GM12864 (cell line): ENCODE data around the gene ALKBH3.
A peak's percentile ranks its signal among the peaks of the same experiment; 100 is the strongest.

Experiments used
- DNase-seq: peaks from one replicate; pipeline ENCODE4 v3.0.0-alpha.2; 2011; ENCODE audit warnings: low read depth
- H3K4me3 ChIP-seq: 2 replicates; pipeline ENCODE4 v1.5.1; 2011; ENCODE audit warnings: mild to moderate bottlenecking, low read depth, low read length, control low read depth
- TF ChIP-seq, protein P1 (sequence below): IDR thresholded peaks from 2 replicates; pipeline ENCODE4 v1.5.1; 2011; ENCODE audit warnings: low read depth, mild to moderate bottlenecking, moderate library complexity, low read length, control low read depth, inconsistent platforms; ENCODE audit errors: missing control alignments

ALKBH3 gene

DNA sequence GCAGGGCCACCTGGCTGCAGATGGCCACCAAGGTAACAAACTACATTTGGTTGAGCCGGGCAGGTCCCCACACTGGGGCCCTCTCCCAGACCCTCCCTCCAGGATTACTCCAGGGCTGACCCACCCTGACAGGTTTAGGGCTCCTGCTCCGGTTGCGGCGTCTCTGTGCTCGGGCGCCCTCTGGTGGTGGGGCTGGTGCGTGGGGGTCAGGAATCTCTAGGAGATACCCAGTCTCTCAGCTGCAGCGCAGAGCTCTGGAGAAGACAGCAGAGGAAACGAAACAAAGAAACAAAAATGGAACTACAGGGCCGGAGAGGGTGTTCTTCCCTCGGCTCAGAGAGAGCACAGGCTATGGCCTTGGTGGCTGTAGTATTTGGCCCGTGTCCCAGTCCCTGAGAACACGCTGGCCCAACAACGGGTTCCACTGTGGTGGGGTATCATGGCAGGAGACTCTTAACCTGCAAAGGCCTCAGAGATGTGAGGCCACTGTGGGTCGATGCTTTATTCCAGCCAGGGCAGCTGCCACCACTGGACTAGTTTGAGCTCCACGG lies 64.2 kb downstream of the ALKBH3 start:
- no peak for DNase-seq
- H3K4me3 ChIP-seq, result no peak overlapping the region
- TF ChIP-seq, protein P1, sequence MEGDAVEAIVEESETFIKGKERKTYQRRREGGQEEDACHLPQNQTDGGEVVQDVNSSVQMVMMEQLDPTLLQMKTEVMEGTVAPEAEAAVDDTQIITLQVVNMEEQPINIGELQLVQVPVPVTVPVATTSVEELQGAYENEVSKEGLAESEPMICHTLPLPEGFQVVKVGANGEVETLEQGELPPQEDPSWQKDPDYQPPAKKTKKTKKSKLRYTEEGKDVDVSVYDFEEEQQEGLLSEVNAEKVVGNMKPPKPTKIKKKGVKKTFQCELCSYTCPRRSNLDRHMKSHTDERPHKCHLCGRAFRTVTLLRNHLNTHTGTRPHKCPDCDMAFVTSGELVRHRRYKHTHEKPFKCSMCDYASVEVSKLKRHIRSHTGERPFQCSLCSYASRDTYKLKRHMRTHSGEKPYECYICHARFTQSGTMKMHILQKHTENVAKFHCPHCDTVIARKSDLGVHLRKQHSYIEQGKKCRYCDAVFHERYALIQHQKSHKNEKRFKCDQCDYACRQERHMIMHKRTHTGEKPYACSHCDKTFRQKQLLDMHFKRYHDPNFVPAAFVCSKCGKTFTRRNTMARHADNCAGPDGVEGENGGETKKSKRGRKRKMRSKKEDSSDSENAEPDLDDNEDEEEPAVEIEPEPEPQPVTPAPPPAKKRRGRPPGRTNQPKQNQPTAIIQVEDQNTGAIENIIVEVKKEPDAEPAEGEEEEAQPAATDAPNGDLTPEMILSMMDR, result peak; percentile 69

DNA sequence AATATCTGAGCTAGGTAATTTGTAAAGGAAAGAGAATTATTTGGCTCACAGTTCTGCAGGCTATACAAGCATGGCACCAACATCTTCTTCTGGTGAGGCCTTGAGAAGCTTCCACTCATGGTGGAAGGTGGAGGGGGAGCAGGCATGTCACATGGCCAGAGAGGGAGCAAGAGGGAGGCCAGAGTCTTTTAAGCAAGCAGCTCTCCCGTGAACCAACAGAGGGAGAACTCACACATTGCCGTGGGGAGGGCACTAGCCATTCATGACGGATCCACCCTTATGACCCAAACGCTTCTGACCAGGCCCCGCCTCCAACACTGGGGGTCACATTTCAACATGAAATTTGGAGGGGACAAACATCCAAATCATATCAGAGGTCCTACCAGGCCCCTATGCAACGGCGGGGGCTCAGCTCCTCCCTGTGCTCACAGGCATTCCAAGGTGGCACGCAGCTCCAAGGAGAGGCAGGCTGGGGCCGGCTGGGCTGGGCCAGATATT lies 66.4 kb downstream of the ALKBH3 start:
- no peak overlapping the region for H3K4me3 ChIP-seq
- DNase-seq, result no peak
- TF ChIP-seq, protein P1, result no peak

DNA sequence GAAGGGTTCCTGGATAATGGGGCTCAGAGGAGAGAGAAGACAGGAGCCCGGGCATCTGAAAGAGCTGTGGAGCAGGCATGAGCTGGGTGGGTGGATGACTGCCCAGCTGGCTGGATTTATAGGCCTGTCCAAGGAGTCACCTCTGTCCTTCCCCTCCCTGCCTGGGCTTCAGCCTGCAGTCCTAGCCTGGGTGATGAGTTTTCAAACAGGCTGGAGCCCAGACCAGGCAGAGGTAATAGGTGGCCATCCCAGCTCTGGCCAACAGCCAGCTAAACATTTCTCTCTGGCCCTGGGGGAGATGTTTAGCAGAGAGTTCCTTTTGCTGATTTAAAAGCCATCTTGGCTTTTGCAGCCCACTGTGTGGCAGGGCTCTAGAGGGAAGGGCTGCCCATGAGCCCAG lies 67.2 kb downstream of the ALKBH3 start:
- TF ChIP-seq, protein P1, result no peak
- H3K4me3 ChIP-seq, result no peak overlapping the region
- no peak for DNase-seq

DNA sequence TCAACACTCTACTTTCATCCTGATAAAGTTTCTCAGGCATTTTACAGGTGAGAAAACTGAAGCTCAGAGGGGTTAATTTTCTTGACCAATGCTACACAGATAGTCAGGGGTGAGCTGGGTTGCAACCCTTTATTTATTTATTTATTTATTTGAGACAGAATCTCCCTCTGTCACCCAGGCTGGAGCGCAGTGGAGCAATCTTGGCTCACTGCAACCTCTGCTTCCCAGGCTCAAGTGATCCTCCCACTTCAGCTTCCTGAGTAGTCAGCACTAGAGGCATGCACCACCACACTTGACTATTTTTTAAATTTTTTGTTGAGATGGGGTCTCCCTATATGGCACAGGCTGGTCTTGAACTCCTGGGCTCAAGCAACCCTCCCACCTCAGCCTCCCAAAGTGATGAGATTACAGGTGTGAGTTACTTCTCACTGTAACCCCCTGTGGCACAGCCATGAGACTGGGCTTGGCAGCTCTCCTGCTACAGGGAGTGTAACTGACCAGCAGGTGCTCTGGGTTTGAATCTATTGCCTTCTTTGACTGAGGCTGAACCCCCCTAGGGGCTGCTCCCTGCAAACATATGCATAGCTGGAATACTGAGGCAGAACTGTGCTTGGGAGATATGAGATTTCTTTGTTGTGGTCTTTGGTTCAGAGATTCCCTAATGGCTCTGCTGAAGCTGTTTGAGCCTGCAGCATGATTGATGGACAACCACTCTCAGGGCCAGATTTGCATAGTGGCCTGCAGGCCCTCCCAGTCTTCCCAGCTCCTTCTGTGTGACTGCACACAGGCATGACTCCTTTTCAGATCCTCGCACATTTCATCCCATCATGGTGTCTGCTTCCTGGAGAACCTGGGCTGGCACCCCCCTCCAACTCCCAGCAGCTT lies 68.0 kb downstream of the ALKBH3 start:
- DNase-seq, result no peak
- no peak overlapping the region for H3K4me3 ChIP-seq
- TF ChIP-seq, protein P1, result no peak

DNA sequence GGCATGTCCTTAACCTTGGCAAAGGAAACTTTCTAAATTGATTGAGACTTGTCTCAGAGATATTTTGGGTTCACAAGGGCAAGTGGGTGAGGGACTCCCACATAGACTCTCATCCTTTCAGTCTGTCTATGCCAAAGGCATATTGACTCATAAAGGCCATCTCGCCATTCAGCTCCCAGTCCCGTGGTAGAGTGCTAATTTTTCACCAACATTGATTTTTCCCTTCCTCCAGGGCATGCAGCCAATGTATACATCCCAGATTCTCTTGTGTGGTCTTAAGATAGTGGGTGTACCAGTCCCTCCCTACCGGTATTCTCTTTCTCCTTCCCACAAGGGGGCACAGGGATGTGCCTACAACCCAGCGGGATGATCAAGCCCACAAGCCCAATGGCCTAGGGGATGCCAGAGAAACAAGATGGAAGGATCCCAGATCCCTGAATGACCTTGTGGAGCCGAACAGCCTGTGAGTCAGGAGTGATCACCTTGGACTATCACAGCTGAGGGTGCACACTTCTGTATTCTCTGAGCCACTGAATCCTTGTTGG lies 69.8 kb downstream of the ALKBH3 start:
- TF ChIP-seq, protein P1, result no peak
- DNase-seq, result no peak
- H3K4me3 ChIP-seq, result no peak overlapping the region

DNA sequence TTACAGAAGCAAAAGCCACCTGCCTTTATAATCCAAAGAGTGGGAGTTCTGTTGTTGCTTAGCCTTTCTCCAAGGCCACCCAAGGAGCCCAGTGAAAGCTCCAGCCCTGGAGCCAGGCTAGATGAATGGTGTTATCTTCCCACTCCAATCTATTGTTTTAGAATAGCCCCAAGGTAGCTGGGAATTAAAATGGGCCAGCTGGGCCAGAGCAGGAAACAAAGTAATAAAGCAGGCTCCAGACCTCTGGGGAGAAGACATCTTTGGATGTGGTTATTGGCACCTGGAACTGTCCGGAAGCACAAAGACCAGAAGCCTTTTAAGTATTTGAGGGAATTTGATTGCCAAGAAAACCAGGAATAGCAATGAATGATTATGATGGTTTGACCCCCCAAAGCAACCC lies 70.6 kb downstream of the ALKBH3 start:
- no peak for DNase-seq
- no peak overlapping the region for H3K4me3 ChIP-seq
- TF ChIP-seq, protein P1, result no peak

DNA sequence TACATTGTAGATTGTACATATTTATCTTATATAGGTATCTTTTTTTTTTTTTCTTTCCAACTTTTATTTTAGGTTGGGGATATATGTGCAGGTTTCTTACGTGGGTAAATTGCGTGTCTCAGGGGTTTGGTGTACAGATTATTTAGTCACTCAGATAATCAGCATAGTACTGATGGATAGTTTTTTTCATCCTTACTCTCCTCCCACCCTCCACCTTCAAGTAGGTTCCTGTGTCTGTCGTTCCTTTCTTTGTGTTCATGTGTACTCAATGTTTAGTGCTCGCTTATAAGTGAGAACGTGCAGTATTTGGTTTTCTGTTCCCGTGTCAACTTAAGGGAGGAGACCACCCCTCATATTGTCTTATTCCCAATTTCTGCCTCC lies 71.4 kb downstream of the ALKBH3 start:
- H3K4me3 ChIP-seq, result no peak overlapping the region
- TF ChIP-seq, protein P1, result no peak
- DNase-seq, result no peak
